G401.6 (cell line): ENCODE measurements around the gene ERO1A.

ENCODE experiments used
- FAIRE-seq: peaks from 2 replicates; lab custom pipeline; 2012; peaks lifted over from hg19 to GRCh38; lab: Jason Lieb, UNC

The ERO1A gene

DNA sequence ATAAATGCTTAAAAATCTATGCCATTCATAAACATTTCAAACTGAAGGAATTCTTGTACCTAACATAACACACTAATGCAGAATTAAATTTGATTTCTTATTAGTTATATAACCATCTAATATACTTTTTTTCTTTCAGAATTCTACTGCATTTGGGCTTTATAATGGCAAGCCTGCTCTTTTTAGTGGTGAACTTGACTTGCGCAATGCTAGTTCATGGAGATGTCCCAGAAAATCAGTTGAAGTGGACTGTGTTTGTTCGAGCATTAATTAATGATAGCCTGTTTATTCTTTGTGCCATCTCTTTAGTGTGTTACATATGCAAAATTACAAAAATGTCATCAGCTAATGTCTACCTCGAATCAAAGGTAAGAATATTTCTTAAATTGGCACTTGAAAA lies 95.4 kb downstream of the ERO1A start:
- FAIRE-seq = no peak

DNA sequence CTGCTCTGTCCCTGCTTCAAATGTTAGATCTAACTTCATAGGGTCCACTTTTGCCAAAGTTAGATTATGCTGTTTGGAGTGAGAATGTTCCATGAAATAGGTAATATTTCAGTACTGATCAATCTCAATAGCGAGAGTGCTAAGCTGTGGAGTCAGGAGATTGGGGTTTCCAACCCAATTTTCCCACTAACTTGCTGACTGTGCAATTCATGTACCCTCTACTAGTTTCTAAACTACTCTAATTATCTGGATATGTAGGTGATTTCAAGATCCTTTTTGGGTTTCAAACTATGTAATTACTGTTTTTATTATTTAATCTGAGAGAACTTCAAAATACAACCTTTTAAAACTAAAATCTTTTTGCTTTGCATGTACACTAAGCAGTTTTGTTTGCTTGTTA lies 96.8 kb downstream of the ERO1A start:
- no peak for FAIRE-seq

DNA sequence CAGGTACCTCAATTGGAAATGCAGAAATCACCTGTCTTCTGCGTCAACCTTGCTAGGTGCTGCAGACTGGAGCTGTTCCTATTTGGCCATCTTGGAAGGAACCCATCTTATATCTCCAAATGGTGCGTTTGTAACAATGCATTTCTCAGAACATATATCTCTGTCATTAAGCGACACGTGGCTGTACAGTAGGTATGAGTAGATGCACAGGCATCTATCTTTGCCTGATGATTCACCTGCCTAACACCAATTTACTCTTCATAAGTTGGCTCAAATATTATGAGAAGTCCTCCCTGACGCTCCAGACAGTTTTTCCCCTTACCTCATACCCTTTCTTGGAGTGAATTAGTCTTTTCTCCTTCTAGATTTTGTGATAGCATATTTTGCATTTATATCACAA lies 98.5 kb downstream of the ERO1A start:
- no peak for FAIRE-seq

DNA sequence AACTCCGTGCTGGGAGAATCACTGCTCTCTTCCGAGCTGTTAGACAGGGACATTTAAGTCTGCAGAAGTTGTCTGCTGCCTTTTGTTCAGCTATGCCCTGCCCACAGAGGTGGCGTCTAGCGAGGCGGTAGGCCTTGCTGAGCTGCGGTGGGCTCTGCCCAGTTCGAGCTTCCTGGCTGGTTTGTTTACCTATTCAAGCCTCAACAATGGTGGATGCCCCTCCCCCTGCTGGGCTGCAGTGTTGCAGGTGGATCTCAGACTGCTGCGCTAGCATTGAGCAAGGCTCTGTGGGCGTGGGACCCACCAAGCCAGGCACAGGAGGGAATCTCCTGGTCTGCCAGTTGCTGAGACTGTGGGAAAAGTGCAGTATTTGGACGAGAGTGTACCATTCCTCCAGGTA lies 99.0 kb downstream of the ERO1A start:
- FAIRE-seq = no peak

DNA sequence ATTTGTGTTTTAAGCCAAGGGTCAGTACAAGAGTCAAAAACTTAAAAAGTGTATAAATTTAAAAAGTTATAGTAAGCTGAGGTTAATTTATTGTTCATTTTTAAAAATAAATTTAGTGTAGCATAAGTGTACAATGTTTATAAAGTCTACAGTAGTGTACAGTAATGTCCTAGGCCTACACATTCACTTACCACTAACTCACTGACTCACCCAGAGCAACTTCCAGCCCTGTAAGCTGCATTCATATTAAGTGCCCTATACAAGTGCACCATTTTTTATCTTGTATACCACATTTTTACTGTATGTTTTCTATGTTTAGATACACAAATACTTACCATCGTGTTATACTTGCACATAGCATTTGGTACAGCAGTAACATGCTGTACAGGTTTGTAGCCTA lies 105.0 kb downstream of the ERO1A start:
- no peak for FAIRE-seq
